A549 treated with dexamethasone at 1 μM for 4 hours (cell line): Measurements from ENCODE around the gene OR4C3. TPM values are rescaled to one million over a fixed set of nuclear protein-coding genes. Genes with fewer than 3 reads are reported as not detected.

Experiments used
- total RNA-seq: library from RNA; stranded (reverse); fragments of 200-300 nt; extraction: Qiagen RNA extraction; gene quantifications from 5 replicates; pipeline ENCODE4 v1.2.3, GENCODE V29; 2022

OR4C3 gene
- not detected in 5 replicates for total RNA-seq

GRCh38 chr11:48324620-48325019 lies at the start of gene OR4C3:
OR4C3 (plus strand) TSS chr11:48324920; CDS start chr11:48325022, 102 bp downstream.

GRCh38 chr11:48305923-48306322 lies 18.8 kb upstream of the OR4C3 start, which contains the start of gene OR4S1:
OR4S1 (plus strand) TSS chr11:48306223; CDS start chr11:48306223, 0 bp downstream.

GRCh38 chr11:48366365-48366764 lies 41.6 kb downstream of the OR4C3 start, which contains the start of gene OR4C5:
OR4C5 (minus strand) TSS chr11:48366465; CDS start chr11:48366465, 0 bp downstream.

Other genes with a start within 250 kb of the OR4C3 start
- not detected in 5 replicates for gene OR4B1, start 108.1 kb upstream of the OR4C3 start, total RNA-seq
- not detected in 5 replicates for gene OR4X2, start 79.8 kb upstream of the OR4C3 start, total RNA-seq
- not detected in 5 replicates for gene OR4X1, start 61.1 kb upstream of the OR4C3 start, total RNA-seq
- gene OR4S1, start 18.7 kb upstream of the OR4C3 start, total RNA-seq = not detected in 5 replicates
- gene OR4C5, start 41.5 kb downstream of the OR4C3 start, total RNA-seq = not detected in 5 replicates
- not detected in 5 replicates for gene OR4A47, start 163.9 kb downstream of the OR4C3 start, total RNA-seq